GM21825 (cell line): Measurements from ENCODE around the gene ORC4.

ENCODE experiments used
- ATAC-seq: cut with Tn5 transposase; IDR thresholded peaks from one replicate; pipeline ENCODE4 v1.9.1; 2021; ENCODE audit warnings: mild to moderate bottlenecking, moderate library complexity; ENCODE audit not compliant: unreplicated experiment

ORC4 gene

GRCh38 chr2:147937744-147938349 is 82.7 kb downstream of the ORC4 start:
- no peak for ATAC-seq

GRCh38 chr2:147934881-147935620 is 85.5 kb downstream of the ORC4 start:
- ATAC-seq, result no peak

GRCh38 chr2:147933931-147934330 is 86.6 kb downstream of the ORC4 start:
- ATAC-seq, result no peak

DNA sequence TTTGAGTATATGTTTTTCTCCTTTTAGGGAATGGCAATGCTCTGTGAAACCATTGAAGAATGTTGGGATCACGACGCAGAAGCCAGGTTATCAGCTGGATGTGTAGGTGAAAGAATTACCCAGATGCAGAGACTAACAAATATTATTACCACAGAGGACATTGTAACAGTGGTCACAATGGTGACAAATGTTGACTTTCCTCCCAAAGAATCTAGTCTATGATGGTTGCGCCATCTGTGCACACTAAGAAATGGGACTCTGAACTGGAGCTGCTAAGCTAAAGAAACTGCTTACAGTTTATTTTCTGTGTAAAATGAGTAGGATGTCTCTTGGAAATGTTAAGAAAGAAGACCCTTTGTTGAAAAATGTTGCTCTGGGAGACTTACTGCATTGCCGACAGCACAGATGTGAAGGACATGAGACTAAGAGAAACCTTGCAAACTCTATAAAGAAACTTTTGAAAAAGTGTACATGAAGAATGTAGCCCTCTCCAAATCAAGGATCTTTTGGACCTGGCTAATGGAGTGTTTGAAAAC is 93.4 kb downstream of the ORC4 start:
- no peak for ATAC-seq

- ATAC-seq, result no peak
These were observed 94.7 kb downstream of the ORC4 start for GRCh38 chr2:147925886-147926285.

DNA sequence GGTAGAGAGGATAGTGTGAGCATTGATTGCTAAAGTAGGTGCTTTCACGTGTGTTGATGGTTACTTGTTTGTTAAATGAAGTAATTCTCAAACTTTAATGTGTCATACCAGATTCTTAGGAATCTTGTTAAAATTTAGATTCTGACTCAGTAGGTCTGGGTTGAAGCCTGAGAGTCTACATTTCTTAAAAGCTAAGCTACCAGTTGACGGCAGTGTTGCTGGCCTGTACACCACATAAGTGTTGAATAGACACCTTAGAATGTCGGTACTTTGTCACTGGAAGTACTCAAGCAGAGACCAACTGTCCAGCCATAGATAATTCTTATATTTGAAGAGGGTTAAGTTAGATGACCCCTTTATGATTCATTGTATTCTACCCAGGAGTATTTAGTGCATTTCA is 95.9 kb downstream of the ORC4 start:
- ATAC-seq, result no peak

- ATAC-seq, result no peak
These were observed 96.7 kb downstream of the ORC4 start for GRCh38 chr2:147923846-147924245.

DNA sequence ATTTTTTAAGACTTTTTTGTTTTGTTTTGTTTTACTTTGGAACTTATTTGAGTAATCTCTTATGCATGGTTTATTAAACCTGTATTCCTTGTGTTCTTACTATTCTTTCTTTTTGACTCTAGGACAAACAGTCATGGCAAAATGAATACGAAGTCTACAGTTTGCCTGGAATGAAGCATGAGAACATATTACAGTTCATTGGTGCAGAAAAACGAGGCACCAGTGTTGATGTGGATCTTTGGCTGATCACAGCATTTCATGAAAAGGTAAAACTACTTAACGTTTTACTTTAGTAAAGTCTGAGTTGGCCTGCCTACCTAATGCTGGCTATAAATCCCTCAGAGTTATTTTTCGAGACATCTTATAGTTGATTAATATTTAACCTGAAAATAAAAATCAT is 103.4 kb downstream of the ORC4 start:
- no peak for ATAC-seq

- ATAC-seq, result no peak
These were observed 103.8 kb downstream of the ORC4 start for GRCh38 chr2:147916723-147917122.

DNA sequence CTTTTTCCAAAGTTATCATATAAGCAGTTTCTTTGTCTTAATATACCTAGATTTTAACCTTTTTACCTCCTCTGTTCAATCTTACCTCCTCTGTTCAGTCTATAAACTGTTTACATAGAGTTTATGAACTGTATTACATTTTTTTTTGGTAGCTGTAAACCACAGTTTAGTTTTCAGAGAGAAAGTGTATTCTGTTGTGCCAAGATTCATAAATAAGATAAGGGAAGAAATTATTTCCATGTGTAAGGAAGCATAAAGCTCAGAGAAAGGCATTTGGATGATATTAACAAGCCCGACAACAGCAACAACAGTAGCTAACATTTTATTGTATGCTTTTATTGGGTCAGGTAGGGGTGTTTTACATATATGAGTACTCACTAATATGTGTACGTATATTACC is 104.5 kb downstream of the ORC4 start:
- ATAC-seq, result no peak

DNA sequence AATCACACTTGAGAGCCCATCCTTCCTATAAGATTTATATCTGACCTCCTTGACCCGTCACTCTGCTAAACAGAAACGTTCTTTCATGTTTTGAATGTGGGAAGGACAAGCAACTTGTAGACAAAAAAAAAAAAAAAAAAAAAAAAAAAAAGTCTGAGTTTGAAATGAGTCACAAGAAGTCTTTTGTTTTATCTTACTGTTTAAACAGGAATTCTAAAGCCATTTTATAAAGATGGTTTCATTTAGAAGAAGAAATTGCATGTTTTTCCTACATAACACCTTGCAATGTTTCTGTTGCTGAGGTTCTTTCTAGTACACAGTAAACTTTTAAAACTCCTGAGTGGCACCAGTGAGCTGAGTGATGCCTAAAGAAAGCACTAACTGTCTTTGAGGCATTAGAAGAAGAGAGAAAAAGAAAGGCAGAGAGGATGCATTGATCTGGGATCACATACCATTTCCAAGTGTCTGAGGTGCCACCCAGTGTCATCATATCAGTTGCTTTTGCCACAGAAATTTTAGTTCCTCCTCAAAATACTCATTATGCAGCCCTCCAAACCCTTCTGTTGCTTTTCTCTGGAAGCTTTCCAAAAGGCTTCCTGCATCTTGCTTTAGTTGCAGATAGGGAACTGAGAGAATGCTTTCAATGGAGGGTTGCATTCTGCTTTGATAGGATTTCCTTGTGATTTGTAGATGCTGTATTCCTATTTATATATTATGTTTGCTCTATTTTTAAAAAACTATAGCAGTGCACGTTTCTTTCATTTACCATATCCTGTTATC is 106.6 kb downstream of the ORC4 start:
- no peak for ATAC-seq

GRCh38 chr2:147910990-147911473 is 109.5 kb downstream of the ORC4 start:
- ATAC-seq, result no peak

DNA sequence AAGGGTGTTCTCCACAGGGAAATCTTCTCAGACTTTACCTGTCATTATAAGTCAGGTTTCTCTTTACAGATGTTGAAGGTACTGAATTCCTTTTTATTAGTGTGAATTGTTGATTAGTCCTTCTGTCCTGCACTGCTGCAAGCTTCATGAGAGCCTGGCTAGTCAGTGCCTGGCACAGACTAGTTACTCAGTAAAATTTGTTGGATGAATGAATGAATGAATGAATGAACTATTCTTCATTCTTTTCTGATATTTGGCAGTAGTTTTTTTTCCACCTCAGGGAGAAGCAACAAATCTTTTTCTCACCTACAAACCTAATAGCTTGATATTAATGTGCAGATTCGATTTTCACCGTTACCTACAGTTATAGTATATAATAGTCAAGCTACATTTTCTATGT is 111.4 kb downstream of the ORC4 start:
- ATAC-seq, result no peak

DNA sequence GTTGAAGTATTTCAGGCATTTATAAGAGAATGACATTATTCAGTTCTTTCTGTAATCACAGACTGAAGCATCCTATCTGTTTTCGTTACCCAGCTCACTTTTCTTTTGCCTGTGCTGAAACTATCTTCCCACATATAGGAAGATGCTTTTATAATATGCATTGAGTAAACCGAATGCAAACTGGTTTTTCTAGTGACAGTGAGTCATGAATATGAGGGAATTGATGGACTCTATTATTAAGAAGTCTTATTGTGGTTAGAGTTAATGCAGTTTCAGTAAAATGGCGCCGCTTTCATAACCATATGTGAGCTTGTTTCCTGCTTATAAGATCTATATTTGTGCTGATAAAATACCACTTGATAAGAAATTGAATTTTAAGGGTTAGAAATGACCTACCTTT is 116.5 kb downstream of the ORC4 start:
- no peak for ATAC-seq

GRCh38 chr2:147888680-147889079 is 131.9 kb downstream of the ORC4 start:
- no peak for ATAC-seq

DNA sequence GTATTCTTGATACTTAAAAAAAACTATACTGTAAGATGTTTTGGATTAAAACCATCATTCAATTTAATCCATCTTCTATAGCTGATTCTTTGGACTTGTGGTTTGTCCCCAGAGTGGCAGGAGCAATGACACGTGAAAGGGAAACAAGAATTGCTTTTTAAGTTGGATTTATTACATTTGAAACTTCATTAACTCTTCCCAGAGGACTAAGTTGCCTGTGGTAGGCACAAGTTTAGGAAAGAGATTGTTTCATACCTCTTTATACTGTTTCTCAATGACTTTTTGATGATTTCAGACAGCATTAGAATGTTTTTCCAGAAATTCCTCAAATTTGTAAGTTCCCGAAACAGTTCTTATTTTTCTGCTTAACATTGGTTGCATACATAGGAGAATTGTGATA is 134.4 kb downstream of the ORC4 start:
- ATAC-seq, result no peak

DNA sequence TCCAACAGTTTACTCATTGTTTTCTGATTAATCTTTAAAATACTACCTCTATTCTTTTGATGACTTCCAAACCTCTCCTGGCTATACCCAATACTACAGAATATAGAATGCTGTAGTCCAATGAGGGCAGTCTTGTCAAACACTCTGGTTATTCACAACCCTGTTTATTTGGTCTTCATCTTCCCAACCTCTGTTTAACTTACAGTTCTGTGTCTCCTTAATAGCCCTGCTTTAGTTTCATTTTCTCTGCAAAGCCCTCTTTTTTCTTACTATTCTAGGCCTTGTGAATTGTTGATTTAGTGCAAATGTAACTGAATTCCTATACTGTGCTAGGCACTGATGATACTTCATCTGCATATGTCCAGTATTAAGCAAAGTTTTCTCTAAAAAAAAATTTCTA is 135.7 kb downstream of the ORC4 start:
- no peak for ATAC-seq

GRCh38 chr2:147882631-147883030 is 137.9 kb downstream of the ORC4 start:
- no peak for ATAC-seq
